ENCODE measurements around the gene ZNF264.
"Not testable (repeated sequence)": the region's sequence is repeated elsewhere in the genome, so short reads cannot be mapped to it uniquely, and the experiment has no call there.

Gene ZNF264

GRCh38 chr19:57191141-57192076, at the start of gene ZNF264:
Gene ZNF264 (plus strand): TSS chr19:57191500. CDS start chr19:57191914, 414 bp downstream.
- peak; percentile 91 for DNase-seq

- no peak for DNase-seq
Observed at GRCh38 chr19:57141699-57142098, 49.6 kb upstream of the ZNF264 start.

GRCh38 chr19:57152921-57153320, 38.4 kb upstream of the ZNF264 start:
- no peak for DNase-seq

GRCh38 chr19:57161985-57162539, 29.2 kb upstream of the ZNF264 start:
- no peak for DNase-seq

- no peak for DNase-seq
Observed at GRCh38 chr19:57165846-57166245, 25.5 kb upstream of the ZNF264 start.

GRCh38 chr19:57167385-57167784, 23.9 kb upstream of the ZNF264 start, which contains the start of gene DUXA:
Gene DUXA (minus strand): TSS chr19:57167485. CDS start chr19:57167443, 42 bp downstream.
- DNase-seq: no peak

- DNase-seq: no peak
Observed at GRCh38 chr19:57171551-57172081, 19.7 kb upstream of the ZNF264 start.

- no peak for DNase-seq
Observed at GRCh38 chr19:57190301-57190700, 999 bp upstream of the ZNF264 start.

- no peak for DNase-seq
Observed at GRCh38 chr19:57192077-57192420, 749 bp downstream of the ZNF264 start.

- peak; percentile 6 for DNase-seq
Observed at GRCh38 chr19:57192993-57193392, 1.7 kb downstream of the ZNF264 start.

GRCh38 chr19:57197874-57198273, 6.6 kb downstream of the ZNF264 start:
- not testable (repeated sequence) for DNase-seq

GRCh38 chr19:57202160-57202559, 10.9 kb downstream of the ZNF264 start:
- DNase-seq: no peak

GRCh38 chr19:57210381-57210780, 19.1 kb downstream of the ZNF264 start:
- no peak for DNase-seq

GRCh38 chr19:57212109-57212508, 20.8 kb downstream of the ZNF264 start:
- no peak for DNase-seq

GRCh38 chr19:57227502-57227901, 36.2 kb downstream of the ZNF264 start:
- DNase-seq: no peak

- no peak for DNase-seq
Observed at GRCh38 chr19:57231686-57232085, 40.4 kb downstream of the ZNF264 start.

- no peak for DNase-seq
Observed at GRCh38 chr19:57233207-57233606, 41.9 kb downstream of the ZNF264 start.

GRCh38 chr19:57239982-57240310, 48.6 kb downstream of the ZNF264 start:
- DNase-seq: no peak

GRCh38 chr19:57240311-57241090, 49.2 kb downstream of the ZNF264 start, which contains the start of gene ZNF805:
Gene ZNF805 (plus strand): TSS chr19:57240632. CDS start chr19:57240892, 260 bp downstream.
- DNase-seq: peak; percentile 96

GRCh38 chr19:57241176-57241575, 49.9 kb downstream of the ZNF264 start:
- DNase-seq: peak; percentile 3

GRCh38 chr19:57242821-57243220, 51.5 kb downstream of the ZNF264 start:
- DNase-seq: no peak

GRCh38 chr19:57244513-57244912, 53.2 kb downstream of the ZNF264 start:
- no peak for DNase-seq

- no peak for DNase-seq
Observed at GRCh38 chr19:57245066-57245465, 53.8 kb downstream of the ZNF264 start.
